ENCODE measurements around the gene MC1R.
"Not testable (repeated sequence)": the region's sequence is repeated elsewhere in the genome, so short reads cannot be mapped to it uniquely, and the experiment has no call there.

MC1R gene

DNA sequence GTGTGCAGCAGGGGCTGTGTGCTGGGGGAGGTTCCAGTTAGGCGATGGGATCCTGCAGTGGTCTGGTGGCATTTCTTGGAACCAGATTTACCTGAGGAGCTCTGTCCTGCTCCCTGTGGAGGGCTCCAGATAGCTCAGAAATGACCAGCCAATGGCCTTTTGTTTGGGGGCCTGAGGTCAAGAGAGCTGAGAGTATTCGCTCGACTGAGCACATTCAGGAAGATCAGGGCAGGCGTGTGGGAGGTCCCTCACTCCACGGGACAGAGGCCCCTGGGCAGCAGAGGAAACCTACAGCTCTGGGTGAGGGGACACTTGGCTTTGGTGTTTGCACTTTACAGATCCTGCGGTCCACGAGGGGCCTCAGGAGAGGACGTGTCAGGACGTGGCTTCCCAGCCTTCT, 48.1 kb downstream of the MC1R start:
- no peak for ATAC-seq (ENCODE audit: insufficient read depth, low read depth)
- H3K4me3 ChIP-seq (ENCODE audit: low read depth in 1 of 2, low read length in 2 of 2): no peak overlapping the region
- 0 out of 2 replicates have a peak, but pooled peaks cover 5% of the 10 kb centered on the region for H4K20me1 ChIP-seq (ENCODE audit: insufficient read depth, low read length)
- H3K9me3 ChIP-seq (ENCODE audit: insufficient read depth, low read length, severe bottlenecking): no peaks in the 10 kb centered on the region
- no peak for DNase-seq
- H3K36me3 ChIP-seq (ENCODE audit: insufficient read depth, low read length): 0 out of 2 replicates have a peak, but pooled peaks cover 7% of the 10 kb centered on the region
- H3K27ac ChIP-seq (ENCODE audit: low read length): no peak overlapping the region
- no peak overlapping the region for H3K4me2 ChIP-seq (ENCODE audit: insufficient read depth, low read length)
- TF ChIP-seq EZH2 (IDR thresholded peaks at IDR 0.05; ENCODE audit: borderline replicate concordance, low read depth, low read length, severe bottlenecking): no peak
- TF ChIP-seq, protein P1, sequence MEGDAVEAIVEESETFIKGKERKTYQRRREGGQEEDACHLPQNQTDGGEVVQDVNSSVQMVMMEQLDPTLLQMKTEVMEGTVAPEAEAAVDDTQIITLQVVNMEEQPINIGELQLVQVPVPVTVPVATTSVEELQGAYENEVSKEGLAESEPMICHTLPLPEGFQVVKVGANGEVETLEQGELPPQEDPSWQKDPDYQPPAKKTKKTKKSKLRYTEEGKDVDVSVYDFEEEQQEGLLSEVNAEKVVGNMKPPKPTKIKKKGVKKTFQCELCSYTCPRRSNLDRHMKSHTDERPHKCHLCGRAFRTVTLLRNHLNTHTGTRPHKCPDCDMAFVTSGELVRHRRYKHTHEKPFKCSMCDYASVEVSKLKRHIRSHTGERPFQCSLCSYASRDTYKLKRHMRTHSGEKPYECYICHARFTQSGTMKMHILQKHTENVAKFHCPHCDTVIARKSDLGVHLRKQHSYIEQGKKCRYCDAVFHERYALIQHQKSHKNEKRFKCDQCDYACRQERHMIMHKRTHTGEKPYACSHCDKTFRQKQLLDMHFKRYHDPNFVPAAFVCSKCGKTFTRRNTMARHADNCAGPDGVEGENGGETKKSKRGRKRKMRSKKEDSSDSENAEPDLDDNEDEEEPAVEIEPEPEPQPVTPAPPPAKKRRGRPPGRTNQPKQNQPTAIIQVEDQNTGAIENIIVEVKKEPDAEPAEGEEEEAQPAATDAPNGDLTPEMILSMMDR (IDR thresholded peaks at IDR 0.05; ENCODE audit: borderline replicate concordance, extremely low read depth, low read length, poor library complexity, severe bottlenecking): no peak
- H3K9ac ChIP-seq (ENCODE audit: low read depth, low read length): no peak overlapping the region
- H2AFZ ChIP-seq (ENCODE audit: low read depth, low read length): no peak overlapping the region
- peaks cover 10% of the 10 kb centered on the region for H3K79me2 ChIP-seq (ENCODE audit: insufficient read depth, low read length)
- H3K27me3 ChIP-seq (ENCODE audit: insufficient read depth, low read length, poor library complexity): no peaks in the 10 kb centered on the region
- peaks cover 16% of the 10 kb centered on the region for H3K4me1 ChIP-seq (ENCODE audit: insufficient read depth, low read length)

DNA sequence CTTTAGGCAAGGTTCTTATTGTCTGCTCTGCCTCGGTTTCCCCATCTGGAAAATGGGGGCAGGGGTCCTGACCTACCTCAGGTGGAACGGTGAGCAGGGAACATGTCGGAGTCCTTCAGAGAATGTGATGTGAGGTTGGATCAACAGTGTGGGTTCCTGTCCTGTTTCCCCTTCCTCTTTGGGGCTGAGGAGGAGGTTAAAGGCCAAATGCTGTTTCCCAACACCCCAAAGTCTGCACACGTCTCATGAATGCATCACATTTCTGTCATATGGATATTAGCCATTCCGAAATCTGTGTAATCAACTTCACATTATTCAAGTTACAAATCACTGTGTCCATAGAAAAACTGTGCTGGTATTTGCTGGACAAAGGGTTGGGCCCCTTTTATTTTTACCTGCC, 48.8 kb downstream of the MC1R start:
- DNase-seq; H2AFZ ChIP-seq (ENCODE audit: low read depth, low read length); H3K9ac ChIP-seq (ENCODE audit: low read depth, low read length); H3K9me3 ChIP-seq (ENCODE audit: insufficient read depth, low read length, severe bottlenecking); H3K27ac ChIP-seq (ENCODE audit: low read length); ATAC-seq (ENCODE audit: insufficient read depth, low read depth); H4K20me1 ChIP-seq (ENCODE audit: insufficient read depth, low read length); H3K27me3 ChIP-seq (ENCODE audit: insufficient read depth, low read length, poor library complexity); H3K4me2 ChIP-seq (ENCODE audit: insufficient read depth, low read length); H3K36me3 ChIP-seq (ENCODE audit: insufficient read depth, low read length); H3K4me3 ChIP-seq (ENCODE audit: low read depth in 1 of 2, low read length in 2 of 2): not testable (repeated sequence)
- peaks cover 21% of the 10 kb centered on the region for H3K4me1 ChIP-seq (ENCODE audit: insufficient read depth, low read length)
- H3K79me2 ChIP-seq (ENCODE audit: insufficient read depth, low read length): peaks cover 15% of the 10 kb centered on the region

DNA sequence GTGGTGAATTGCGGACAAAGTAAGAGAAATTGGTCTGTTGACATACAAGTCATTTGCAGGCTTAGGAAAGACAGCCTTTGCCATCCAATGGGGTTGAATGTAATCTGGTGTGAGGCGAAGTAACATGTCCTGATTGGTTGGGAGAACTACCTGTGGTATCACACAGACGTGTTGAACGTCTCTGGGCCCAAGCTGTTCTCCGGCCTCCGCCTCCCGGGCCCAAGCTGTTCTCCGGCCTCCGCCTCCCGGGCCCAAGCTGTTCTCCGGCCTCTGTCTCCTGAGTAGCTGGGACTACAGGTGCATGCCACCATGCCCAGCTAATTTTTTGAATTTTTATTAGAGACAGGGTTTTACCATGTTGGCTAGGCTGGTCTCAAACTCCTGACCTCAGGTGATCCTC, 49.4 kb downstream of the MC1R start:
- Histone ChIP-seq H3K79me2 (ENCODE audit: insufficient read depth, low read length) (peaks cover 22% of the 10 kb centered on the region), H3K4me1 (ENCODE audit: insufficient read depth, low read length) (peaks cover 21% of the 10 kb centered on the region)
- H3K4me3 ChIP-seq (ENCODE audit: low read depth in 1 of 2, low read length in 2 of 2); H3K4me2 ChIP-seq (ENCODE audit: insufficient read depth, low read length); H3K27ac ChIP-seq (ENCODE audit: low read length); H3K9ac ChIP-seq (ENCODE audit: low read depth, low read length); H3K27me3 ChIP-seq (ENCODE audit: insufficient read depth, low read length, poor library complexity); H3K36me3 ChIP-seq (ENCODE audit: insufficient read depth, low read length); H3K9me3 ChIP-seq (ENCODE audit: insufficient read depth, low read length, severe bottlenecking); H2AFZ ChIP-seq (ENCODE audit: low read depth, low read length); DNase-seq; H4K20me1 ChIP-seq (ENCODE audit: insufficient read depth, low read length); ATAC-seq (ENCODE audit: insufficient read depth, low read depth): not testable (repeated sequence)

DNA sequence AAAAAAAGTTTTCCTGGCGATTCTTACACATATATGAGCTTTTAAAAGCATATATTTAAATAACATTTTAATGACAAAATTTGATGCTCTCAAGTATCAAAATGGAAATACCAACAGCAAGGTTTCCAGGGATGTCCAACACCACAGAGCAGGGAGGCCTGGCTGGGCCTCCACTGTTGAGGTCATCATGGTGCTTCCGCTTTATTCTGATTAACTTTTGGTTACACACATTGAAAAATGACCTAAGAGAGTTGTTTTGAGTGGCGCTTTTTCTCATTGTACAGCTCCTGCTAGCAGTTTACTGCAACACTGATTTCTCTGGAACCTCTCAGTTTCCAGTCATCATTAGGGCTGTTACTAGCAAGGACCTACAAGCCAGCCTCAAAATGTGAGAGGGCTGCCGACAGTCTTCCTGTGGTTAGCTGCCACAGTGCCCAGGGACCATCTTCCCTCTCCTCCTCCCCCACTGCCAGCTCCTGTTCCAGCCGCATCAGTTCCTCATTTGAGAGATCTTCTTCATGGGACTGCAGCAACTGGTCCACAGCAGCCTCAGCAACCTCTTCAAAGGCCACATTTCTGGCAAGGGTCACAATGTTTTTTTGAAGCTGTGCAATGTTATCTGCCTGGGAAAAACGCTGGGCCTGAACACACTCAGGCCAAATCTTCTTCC, 51.2 kb downstream of the MC1R start:
- Histone ChIP-seq H3K4me1 (ENCODE audit: insufficient read depth, low read length) (peaks cover 39% of the 10 kb centered on the region), H3K79me2 (ENCODE audit: insufficient read depth, low read length) (peaks cover 40% of the 10 kb centered on the region), H3K4me3 (ENCODE audit: low read depth in 1 of 2, low read length in 2 of 2) (no peak overlapping the region), H3K9ac (ENCODE audit: low read depth, low read length) (no peak overlapping the region), H3K36me3 (ENCODE audit: insufficient read depth, low read length) (0 out of 2 replicates have a peak, but pooled peaks cover 7% of the 10 kb centered on the region), H3K9me3 (ENCODE audit: insufficient read depth, low read length, severe bottlenecking) (no peaks in the 10 kb centered on the region), H4K20me1 (ENCODE audit: insufficient read depth, low read length) (peaks cover 16% of the 10 kb centered on the region; the same call in 1 of the 2 replicates), H3K27me3 (ENCODE audit: insufficient read depth, low read length, poor library complexity) (no peaks in the 10 kb centered on the region), H2AFZ (ENCODE audit: low read depth, low read length) (no peak overlapping the region), H3K4me2 (ENCODE audit: insufficient read depth, low read length) (0 out of 2 replicates have a peak overlapping the region, but pooled peaks have one; percentile 21), H3K27ac (ENCODE audit: low read length) (no peak overlapping the region)
- TF ChIP-seq, protein P1 (IDR thresholded peaks at IDR 0.05; ENCODE audit: borderline replicate concordance, extremely low read depth, low read length, poor library complexity, severe bottlenecking): no peak
- TF ChIP-seq EZH2 (IDR thresholded peaks at IDR 0.05; ENCODE audit: borderline replicate concordance, low read depth, low read length, severe bottlenecking): no peak
- ATAC-seq (ENCODE audit: insufficient read depth, low read depth): no peak
- DNase-seq: no peak

Data from DND-41 (cell line).